ENCODE results near the gene ADGRG4. TPM values are rescaled to one million over a fixed set of nuclear protein-coding genes. Genes with fewer than 3 reads are reported as not detected.

The ADGRG4 gene
- polyA plus RNA-seq, 12 donors = 0.03 to 0.06 (median 0.03) TPM; not detected in 2

DNA sequence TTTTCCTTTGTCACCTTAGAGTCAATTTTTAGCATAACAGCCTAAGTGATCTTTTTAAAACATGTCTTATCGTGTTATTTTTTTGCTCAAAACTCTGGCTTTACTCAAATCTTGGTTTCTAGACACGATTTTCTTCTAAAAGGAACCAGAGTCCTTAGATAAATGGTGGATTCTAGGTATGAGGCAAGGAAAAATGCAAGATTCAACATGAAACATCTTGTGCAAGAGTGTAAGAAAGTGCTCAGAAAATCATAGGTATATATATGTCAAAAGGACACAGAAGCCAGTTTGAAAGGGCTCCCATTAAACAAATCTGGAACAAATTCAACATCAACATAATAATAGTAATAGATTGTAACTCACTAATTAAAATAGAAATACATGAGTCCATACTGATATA is 8.1 kb upstream of the ADGRG4 start:
- no peak for DNase-seq

DNA sequence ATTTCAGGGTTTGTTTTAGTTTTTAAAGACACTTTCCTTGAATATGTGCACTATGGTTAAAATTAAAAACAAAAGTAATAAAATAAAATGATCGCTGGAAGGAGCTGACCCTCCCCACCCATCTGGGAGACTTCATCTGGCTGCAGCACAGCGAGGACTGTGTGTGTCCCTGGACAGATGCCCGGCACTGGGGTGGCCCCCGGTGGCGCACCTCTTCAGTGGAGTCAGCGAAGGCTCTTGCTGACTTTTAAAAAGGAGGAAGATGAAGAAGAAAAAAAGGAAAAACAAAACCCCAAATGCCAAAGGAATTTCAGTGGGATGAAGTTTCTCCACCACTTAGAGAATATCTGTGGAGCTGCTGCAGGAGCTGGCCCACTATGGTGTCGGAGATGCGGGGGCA is 5.4 kb upstream of the ADGRG4 start:
- DNase-seq = no peak

DNA sequence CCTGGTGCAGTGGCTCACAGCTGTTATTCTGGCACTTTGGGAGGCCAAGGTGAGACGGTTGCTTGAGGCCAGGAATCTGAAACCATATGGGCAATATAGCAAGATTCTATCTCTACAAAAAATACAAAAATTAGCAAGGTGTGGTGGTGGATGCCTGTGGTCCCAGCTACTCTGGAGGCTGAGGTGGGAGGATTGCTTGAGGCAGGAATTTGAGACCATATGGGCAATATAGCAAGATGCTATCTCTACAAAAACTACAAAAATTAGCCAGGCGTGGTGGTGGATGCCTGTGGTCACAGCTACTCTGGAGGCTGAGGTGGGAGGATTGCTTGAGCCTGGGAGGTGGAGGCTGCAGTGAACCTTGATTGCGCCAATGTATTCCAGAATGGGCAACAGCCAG is 2.3 kb downstream of the ADGRG4 start:
- no peak for DNase-seq

DNA sequence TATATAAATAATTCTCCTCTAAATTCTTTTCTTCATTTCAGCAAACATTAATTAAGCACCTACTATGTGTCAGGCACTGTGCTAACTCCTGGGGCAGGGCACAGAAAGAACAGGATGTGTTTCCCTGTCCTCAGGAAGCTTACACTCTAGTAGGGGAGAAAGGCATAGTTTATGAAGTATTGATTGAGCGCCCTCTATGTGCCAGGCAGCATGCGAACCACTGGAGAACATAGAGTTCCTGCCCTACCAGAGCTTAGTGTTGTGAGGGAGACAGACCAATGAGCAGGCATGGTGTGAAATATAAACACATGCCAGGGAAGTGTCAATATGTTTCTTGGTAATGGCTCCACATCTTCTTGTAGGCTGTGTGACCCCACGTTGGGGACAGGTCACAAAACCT is 3.7 kb downstream of the ADGRG4 start:
- DNase-seq = no peak

DNA sequence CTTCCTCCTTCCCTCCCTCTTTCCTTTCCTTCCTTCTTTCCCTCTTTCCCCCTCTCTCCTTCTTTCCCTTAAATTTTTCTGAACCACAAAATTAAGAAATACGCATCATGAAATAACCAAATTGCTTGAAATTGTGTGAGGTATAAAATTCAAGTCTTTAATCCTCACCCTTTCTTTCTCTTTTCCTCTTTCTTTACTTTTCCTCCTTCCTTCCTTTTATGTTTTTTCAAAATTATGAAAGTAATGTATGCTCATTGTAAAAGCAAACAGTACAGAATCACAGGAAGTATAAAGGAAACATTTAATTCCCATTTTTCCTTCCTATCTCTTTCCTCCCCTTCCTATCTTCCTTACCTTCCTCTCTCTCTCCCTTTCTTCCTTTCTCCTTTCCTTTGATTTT is 5.4 kb downstream of the ADGRG4 start:
- DNase-seq = no peak

DNA sequence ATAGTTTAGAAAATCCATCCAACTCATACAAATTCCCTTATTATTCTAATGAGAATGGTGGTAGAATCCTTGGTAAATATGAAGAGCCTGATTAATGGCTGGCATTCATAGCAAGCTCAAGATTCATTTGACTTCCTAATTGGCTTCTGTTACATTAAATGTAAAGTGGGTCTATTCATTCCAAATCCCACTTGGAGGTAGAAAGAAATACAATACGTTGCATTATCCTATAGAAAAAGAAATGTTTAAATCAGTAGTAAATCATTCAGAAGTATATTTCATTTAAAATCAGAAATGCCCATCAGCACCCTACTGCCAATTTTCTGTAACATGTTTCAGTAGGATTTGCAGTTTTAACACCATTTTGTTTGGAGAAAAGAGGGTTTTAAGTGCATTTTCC is 6.7 kb downstream of the ADGRG4 start:
- DNase-seq = no peak

DNA sequence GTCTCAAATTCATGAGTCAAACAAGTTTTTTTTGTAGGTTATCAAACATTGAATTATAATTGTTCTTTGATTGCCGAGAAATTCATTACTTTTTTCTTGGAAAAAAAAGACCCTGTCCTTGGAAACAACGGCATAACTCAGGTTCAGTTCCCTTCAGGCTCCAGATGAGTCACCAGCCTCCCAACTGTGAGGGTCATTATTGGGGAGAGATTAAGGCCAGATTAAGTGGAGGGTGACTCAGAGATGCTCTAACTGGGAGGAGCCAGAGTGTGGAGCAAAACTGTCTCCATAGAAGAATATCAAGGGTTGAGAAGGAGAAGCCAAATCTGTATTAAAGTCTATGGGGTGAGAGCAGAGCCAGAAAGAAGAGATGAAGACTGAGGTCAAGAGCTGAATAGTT is 9.6 kb downstream of the ADGRG4 start:
- no peak for DNase-seq

DNA sequence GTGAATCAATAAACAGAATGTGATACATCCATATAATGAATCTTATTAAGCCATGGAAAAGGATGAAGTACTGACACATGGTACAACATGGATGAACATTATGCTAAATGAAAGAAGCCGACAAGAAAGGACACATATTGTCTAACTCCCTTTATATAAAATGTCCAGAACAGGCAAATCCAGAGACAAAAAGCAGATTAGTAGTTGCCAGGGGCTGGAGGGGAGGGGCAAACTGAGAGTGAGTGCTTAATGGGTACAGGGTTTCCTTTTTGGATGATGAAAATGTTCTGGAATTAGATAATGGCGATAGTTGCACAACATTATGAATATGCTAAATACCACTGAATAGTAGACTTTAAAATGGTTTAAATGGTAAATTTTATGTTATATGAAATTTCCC is 17.4 kb downstream of the ADGRG4 start:
- no peak for DNase-seq

DNA sequence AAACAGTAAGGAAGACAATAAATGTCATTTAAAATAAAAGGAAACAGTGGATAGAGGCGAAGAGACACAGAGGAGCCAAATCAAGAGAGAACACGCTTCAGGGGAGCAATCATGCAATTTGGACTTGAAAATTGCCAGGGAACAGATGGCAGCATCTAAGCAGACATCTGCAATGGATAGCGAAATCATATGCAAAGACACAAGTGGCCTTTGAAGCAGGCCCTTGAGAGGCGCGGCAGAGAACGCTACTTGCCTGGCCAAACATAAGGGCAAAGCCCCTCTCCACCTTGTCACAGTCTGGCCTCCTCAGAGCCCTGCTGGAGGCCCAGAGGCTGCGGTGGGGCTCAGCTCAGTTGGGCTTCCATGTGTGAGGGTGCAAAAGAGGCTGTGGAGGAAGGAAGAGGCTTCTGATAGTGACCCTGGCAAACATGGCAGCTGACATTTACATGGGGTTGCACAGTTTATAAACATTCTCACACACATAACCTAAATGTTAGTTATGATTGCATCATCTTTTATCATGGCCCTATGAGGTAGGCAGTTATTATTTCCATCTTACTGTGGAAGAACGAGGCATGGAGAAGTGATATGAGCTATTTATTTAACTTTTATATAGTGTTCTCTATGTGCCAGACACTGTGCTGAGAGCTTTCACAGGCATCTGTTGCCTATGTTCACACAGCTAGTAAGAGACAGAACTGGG is 18.3 kb downstream of the ADGRG4 start:
- DNase-seq = no peak

DNA sequence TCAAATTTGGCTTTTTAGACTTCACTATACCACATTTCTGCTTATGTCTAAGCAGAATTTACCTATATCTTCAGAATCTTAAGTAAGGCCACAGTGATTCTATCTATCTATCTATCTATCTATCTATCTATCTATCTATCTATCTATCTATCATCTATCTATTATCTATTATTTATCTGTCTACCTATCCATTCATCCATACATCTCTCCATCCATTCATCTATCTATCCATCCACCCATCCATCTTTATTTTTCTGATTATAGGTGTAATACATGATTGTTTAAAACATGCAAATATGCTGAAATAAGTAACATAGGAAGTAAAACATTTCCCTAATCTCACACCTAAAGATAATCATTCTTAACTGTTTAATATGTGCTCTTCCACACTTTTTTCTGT is 18.8 kb downstream of the ADGRG4 start:
- DNase-seq = no peak

DNA sequence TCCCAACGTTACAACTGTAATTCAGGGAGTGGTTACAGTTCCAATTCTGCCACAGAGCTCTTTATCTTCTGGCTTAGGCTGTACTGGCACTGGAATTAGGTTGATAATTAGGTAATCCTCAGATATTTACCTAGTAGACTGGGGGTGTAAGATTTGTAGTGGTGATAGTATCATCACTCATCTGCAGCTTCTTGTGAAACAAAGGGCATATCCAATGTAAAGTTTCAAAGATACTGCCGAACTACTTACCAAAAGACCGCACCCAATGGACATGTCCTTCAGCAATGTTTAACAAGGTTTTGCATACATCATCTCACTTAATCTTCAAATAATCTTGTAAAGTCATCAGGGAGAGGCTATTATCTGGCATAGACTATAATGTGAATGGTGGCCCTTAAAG is 20.8 kb downstream of the ADGRG4 start:
- no peak for DNase-seq

DNA sequence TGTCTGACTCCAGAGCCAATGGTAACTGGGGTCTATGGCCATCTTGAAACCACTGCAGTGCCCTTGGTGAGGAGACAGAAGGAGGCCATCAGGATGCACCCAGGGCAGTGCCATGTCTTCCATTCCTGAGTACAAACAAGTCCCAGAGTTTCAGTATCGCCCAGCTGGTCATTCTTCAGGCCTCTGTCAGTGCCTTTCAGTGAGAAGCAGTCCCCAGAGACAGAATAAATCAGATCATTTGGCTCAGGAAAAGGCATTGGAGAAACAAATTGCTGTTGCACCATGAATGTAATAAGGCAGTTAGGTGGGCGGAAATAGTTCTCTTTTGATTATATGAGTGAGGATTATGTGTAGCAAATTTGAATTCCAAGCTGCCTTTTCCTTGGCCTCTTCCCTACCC is 21.3 kb downstream of the ADGRG4 start:
- no peak for DNase-seq

DNA sequence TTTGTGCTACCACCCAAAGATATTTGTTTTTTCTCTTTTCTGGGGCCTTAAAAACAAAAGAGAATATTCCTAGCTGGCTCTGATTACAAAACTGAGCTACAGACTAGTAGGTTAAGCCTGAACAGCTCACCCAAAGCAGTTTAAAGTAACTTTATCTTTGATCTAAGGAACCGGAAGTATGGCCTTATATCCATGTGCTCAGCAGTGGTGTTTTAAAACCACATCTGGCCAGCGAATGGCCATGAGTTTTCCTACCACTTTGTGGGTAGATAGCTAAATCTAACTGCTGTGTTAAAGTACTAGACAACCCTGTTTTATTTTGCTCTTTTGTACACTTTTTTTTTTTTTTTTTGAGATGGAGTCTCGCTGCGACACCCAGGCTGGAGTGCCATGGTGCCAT is 24.6 kb downstream of the ADGRG4 start:
- DNase-seq = no peak

DNA sequence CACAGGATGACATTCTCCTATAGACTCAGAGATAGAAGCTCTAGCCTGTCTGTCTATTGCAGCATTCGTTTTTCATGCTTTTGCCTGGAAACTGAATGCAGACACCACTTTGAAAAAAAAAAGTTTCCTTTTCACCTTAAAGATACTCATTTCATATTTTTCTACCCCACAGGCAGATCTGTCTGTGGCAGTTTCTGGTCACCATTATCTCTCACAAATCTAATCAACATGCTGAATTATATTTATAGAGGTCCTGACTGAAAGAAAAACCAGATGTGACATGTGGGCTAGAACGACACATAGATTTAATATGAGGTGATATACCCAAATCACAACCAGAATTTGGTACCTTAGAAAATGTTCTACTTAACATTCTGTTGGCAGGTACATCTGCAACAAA is 28.2 kb downstream of the ADGRG4 start:
- DNase-seq = no peak

DNA sequence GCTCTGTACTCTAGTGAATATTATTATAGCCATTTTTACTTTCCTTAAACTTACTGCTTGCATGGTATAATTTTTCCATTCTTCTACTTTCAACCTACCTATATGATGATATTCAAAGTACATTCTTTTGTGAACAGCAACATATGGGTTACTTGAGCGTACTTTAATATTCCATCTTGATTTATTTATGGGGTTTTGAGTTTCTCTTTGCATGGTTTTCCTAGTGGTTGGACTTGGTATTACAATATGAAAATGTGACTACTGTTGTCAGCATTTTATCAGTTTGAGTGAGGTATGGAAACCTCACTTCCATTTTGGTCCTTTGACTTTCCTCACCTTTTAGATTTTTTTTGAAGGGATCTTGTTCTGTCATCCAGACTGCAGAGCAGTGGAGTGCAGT is 35.9 kb downstream of the ADGRG4 start:
- no peak for DNase-seq

DNA sequence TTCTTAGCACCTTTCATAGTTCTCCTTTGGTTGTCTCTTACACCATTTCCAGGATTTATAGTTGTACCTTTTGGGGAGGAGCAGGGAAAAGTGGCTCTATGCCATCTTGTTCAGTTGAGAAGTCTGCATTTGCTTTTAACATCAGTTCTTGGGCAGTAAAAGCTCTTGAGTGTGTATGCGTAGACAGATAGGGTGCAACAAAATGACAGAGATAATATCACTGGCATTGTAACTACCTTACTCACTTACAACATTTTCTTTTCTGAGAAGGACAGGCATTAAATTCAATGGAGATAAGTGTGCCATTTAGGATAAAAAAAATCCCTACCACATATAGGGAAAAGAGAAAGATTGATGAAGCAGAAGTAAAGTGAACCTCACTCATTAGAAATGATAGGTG is 38.9 kb downstream of the ADGRG4 start:
- DNase-seq = no peak

DNA sequence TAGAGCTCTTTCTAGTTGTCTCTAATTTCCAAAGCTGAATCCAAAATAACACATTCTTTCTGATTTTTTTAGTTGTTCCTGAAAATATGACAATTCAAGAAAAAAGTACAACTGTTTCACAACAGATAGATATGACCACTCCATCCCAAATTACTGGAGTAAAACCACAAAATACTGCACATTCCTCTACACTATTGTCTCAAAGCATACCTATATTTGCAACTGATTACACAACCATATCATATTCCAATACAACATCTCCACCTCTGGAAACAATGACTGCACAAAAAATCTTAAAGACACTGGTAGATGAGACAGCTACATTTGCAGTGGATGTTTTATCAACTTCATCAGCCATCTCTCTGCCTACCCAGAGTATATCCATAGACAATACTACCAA is 43.6 kb downstream of the ADGRG4 start:
- no peak for DNase-seq

DNA sequence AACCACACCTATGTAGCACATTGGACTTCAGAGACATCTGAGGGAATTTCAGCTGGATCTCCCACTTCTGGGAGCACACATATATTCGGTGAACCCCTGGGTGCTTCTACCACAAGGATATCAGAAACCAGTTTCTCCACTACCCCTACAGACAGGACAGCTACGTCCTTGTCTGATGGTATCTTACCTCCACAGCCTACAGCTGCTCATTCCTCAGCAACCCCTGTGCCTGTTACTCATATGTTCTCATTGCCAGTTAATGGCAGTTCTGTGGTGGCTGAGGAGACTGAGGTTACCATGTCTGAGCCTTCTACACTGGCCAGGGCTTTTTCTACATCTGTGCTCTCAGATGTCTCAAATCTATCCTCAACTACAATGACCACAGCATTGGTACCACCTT is 45.7 kb downstream of the ADGRG4 start:
- no peak for DNase-seq

DNA sequence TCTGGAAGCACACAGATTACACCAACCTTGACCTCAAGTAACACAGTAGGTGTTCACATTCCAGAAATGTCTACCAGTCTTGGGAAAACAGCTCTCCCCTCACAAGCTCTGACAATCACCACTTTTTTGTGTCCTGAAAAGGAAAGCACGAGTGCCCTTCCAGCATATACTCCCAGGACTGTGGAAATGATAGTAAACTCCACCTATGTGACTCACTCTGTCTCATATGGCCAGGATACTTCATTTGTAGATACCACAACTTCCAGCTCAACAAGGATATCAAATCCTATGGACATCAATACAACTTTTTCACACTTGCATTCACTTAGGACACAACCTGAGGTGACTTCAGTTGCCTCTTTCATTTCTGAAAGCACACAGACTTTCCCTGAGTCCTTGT is 46.9 kb downstream of the ADGRG4 start:
- DNase-seq = no peak

DNA sequence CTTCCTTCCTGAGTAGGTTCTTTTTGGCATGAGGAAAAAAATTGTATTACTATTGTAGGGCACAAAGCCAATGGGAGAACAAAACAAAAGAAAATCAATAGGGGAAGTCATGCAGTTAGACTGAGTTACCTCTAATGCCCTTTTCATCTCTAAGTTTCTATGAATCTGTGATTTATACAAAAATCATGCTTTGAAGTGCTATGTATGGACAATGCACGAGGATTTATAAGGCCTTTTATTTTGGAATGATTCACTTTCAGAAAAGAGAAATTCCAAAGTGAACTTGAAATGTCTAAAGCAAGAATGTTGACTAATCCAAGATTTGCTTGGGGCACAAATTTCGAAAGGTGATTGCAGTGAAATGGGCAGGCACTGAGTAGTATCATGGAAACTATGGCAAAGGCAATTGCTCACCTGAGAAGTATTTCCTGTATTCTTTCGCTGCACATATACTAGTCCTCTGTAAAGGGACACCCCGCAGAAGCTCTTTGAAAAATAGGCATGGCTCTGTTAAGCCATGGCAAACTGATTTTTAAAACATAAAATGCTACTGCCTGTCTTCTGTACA is 52.8 kb downstream of the ADGRG4 start:
- no peak for DNase-seq

DNA sequence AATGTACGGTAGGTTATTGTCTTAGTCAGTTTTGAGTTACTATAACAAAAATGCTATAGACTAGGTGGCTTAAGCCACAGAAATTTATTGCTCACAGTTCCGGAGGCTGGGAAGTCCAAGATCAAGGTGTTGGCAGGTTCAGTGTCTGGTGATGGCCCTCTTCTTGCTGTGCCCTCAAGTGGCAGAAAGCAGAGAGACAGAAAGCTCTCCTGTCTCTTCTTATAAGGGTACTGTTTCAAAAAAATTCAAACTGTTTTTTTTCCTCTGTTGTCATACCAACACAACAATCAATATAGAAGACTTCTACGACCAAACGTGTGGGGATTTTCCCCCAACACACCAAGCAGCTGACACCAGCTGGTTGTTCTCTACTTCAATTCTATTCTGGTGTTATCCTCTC is 53.4 kb downstream of the ADGRG4 start:
- no peak for DNase-seq

DNA sequence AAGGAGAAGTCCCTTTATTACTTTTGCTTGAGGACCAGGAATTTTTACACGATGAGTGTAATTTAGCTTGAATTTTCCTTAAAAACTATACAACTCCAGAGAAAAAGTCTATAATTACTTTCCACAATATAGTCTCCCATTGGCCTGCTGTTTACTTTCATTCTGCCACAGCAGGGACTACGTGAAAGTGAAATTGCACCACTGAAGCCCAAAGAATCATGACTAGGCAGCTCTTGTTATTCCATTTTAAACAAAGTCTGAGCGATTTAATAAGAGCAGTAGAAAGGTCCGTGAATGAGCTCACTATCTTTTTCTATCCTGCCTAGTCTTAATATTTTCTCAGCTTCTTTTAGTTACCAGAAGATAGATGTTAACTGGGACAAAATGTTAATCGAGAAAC is 68.6 kb downstream of the ADGRG4 start:
- no peak for DNase-seq

DNA sequence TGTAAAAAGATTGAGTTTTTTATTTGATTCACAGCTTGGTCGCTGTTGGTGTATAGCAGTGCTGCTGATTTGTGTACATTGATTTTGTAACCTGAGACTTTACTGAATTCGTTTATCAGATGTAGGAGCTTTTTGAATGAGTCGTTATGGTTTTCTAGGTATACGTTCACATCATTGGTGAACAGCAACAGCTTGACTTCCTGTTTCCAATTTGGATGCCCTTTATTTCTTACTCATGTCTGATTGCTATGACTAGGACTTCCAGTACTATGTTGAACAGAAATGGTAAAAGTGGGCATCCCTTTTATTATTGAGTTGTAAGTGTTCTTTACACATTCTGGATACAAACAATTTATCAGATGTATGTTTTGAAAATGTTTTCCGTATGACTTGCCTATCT is 76.0 kb downstream of the ADGRG4 start:
- DNase-seq = no peak

DNA sequence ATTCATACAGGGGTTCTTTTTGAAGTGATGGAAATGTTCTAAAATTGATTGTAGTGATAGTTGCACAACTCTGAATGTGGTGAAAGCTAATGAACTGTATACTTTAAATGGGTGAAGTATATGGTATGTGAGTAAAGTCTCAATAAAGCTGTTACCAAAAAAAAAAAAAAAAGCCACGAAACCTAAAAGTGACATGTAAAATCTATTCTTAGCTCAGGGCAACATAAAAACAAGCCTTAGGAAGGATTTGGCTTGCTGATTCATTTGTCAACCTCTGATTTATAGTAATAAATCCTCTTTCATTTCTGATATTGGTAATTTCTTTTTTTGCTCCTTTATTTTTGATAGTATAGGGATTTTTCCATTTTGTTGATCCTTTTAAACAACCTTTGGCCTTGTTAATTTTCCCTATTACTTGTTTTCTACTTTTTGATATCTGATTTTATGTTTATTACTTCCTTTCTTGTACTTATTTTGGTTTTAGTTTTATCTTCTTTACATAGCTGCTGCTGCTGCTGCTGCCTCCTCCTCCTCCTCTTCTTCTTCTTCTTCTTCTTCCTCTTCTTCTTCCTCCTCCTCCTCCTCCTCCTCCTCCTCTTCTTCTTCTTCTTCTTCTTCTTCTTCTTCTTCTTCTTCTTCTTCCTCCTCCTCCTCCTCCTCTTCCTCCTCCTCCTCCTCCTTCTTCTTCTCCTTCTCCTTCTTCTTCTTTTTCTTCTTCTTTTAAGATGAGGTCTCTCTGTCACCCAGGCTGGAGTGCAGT is 79.4 kb downstream of the ADGRG4 start:
- no peak for DNase-seq

Data from muscle of arm (tissue), 12 donors.